Bronchus fibroblast of lung (primary cell): ENCODE data around the gene ZBTB14. TPM values are rescaled to one million over a fixed set of nuclear protein-coding genes. Genes with fewer than 3 reads are reported as not detected.

Experiments used
- total RNA-seq: library from RNA; depleted of rRNA; stranded (reverse); fragments of >200 nt; gene quantifications from 2 replicates; pipeline ENCODE4 v1.2.3, GENCODE V29; 2015

The ZBTB14 gene
- 6.9 and 7.7 TPM in 2 replicates for total RNA-seq

DNA sequence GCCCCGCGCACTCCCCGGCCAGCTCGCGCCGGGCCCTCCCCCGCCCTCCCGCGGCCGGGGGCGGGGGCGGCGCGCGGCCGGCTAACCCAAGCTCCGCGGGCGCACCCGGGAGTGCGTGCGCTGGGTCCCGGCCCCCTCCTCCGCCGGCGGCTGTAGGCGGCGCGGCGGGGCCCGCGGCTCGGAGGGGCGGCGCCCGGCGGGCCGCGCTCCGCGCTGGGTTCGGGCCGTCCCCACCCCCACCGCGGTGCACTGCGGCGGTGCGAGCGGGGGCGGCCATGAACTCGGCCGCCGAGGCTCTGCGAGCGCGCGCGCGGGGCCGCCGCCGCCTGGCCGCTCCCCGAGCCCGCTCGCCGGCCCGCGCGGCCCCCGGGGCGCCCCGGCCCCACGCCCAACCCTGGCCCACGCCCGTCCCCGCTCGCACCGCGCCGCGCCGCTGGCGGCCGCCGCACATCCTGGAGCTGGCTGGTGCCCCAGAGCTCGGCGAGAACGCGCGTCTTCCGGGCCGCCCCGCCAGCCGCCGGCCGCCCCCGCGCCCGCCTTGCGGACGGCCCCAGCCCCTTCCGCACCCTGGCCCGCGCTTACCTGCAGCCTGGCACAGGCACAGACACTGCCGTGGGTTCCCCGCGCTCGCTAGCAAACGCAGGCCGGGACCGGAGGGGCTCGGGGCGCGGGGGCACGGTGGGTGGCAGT, at the start of gene ZBTB14:
TSS of gene ZBTB14 (minus strand) at position 496 of the 690 bp plus-strand sequence. CDS start 2,480 bp downstream, outside the sequence.

Other genes with a start within 250 kb of the ZBTB14 start
- gene AKAIN1, start 98.5 kb downstream of the ZBTB14 start, total RNA-seq = not detected in 2 replicates
- 34.5 and 36.8 TPM in 2 replicates for gene EPB41L3, start 248.3 kb upstream of the ZBTB14 start, total RNA-seq